Measurements from ENCODE around the gene PRR16.

Gene PRR16

DNA sequence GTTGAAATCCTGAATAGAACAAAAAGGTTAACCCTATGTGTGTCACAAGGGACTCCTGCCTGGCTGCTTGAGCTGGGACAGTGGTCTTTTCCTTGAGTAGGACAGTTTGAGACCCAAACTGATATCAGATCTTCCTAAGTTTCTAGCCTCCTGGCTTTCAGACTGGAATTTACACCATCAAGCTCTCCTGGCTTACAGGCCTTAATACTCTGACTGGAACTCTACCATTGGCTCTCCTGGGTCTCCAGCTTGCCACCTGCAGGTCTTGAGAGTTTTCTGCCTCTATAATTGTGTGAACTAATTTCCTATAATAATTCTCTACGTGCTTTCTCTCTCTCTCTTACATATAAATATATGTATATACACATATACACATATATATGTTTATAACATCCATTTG is 112.5 kb downstream of the PRR16 start:
- DNase-seq (ENCODE audit: low spot score): no peak

GRCh38 chr5:120582635-120583034 is 118.5 kb downstream of the PRR16 start:
- no peak for DNase-seq (ENCODE audit: low spot score)

DNA sequence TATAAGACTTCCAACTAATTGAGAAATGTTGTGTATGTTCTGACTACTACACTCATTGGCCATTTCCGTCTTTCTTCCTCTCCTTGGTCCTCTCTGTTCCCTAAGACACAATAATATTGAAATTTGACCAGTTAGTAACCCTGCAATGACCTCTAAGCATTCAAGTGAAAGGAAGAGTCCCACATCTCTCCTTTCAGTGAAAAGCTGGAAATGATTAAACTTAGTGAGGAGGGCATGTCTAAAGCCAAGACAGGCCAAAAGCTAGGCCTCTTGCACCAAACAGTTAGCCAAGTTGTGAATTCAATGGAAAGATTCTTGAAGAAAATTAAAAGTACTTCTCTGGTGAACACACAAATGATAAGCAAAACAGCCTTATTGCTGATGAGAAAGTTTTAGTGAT is 122.5 kb downstream of the PRR16 start:
- no peak for DNase-seq (ENCODE audit: low spot score)

GRCh38 chr5:120591911-120592310 is 127.8 kb downstream of the PRR16 start:
- DNase-seq (ENCODE audit: low spot score): no peak

- no peak for DNase-seq (ENCODE audit: low spot score)
Observed at GRCh38 chr5:120599576-120599975, 135.5 kb downstream of the PRR16 start.

DNA sequence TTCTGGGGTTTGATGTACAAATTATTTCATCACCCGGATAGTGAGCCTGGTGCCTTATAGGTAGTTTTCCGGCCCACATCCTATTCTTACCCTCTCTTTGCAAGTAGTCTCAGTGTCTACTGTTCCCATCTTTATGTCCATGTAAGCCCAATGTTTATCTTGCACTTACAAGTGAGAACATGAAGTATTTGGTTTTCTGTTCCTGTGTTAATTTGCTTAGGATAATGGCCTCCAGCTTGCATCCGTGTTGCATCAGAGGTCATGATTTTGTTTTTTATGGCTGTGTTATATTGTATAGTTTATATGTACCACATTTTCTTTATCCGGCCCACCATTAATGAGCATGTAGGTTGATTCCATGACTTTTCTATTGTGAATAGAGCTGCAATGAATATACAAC is 136.5 kb downstream of the PRR16 start:
- DNase-seq (ENCODE audit: low spot score): no peak

DNA sequence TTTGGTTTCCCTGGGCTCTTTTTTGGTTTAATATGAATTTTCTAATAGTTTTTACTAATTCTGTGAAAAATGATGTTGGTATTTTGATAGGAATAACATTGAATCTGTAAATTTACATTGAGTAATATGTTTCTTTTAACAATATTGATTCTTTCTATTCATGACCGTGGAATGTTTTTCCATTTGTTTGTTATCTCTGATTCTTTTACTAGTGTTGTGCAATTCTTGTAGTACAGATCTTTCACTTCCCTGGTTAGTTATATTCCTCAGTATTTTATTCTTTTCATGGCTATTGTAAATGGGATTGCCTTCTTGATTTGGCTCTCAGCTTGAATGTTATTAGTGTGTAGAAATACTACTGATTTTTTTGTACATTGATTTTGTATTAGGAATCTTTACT is 137.9 kb downstream of the PRR16 start:
- DNase-seq (ENCODE audit: low spot score): no peak

GRCh38 chr5:120604884-120605283 is 140.8 kb downstream of the PRR16 start:
- DNase-seq (ENCODE audit: low spot score): no peak

DNA sequence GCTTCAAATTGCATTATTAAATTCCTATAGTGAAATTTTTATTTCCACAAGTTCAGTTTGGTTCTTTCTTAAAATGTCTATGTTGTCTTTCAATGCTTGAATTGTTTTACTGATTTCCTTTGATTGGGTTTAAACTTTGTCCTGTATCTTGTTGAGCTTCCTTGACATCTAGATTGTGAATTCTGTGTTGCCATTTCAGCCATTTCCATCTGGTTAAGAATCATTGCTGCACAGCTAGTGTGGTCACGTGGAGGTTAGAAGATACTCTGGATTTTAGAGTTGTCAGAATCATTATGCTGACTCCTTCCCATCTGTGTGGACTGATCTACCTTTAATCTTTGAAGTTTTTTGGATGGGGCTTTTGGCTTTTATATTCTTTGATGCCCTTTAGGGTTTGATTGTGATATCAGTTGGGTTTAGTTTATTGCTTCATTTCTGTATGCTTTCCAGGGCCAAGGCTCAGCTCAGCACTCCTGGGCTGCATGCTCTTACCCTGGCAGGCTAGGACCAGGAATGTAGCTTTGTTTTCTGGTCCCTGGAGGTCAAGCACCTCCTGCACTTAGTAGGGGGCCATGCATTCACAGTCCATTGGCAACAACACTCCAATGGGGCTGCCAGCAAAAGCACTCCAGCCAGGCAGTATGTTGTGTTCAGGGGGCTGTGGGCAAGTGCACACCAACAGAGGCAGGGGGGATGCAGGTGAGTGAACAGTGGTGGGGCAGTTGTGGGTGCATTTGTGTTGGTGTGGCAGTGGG is 141.4 kb downstream of the PRR16 start:
- DNase-seq (ENCODE audit: low spot score): no peak

DNA sequence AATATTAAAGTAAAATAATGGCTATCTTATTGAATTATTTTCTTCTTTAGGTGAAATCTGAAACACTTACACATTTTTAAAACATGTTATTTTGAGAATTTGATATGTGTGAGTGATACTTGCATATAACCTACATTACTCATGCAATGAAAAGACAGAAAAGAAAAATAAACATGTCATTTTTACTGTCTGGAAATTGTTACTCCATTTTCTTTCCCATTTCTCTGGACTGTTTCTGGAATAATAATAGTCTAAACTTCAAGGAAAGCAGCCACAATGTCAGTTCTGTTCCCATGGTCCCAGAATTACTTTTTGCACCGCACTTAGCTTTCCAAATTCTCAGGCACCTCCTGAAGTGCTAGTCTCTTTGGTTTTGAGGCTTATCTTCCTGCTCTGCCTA is 145.5 kb downstream of the PRR16 start:
- no peak for DNase-seq (ENCODE audit: low spot score)

- DNase-seq (ENCODE audit: low spot score): no peak
Observed at GRCh38 chr5:120610145-120610544, 146.0 kb downstream of the PRR16 start.

GRCh38 chr5:120613729-120614128 is 149.6 kb downstream of the PRR16 start:
- DNase-seq (ENCODE audit: low spot score): no peak

DNA sequence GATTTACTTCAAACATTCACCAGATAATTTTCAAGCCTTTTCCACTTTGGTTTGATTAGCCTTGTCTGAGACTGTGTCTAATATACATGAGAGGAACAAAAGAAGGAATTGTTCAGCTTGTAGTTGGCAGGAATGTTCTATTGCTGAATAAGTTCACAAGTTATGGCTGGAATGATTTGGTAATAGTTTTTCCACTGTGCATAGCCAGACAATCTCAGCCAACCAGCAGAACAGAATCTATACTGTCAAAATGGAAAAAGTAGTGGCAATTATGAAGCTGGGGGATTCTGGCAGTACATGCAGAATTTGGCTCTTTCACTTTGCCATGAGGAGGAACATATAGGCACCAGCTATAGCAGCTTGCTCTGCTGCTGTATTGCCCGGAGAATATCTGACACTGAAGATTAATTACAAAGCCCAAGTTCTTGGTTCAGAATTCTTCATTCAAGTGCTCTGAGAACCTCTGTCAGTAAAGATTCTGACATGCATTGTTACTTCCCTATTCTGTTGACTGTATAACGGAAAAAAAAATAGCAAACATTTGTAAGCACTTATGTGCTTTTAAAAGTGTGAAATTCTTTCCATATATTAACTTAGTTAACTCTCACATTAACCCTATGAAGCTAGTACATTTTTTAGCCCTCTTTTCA is 150.6 kb downstream of the PRR16 start:
- no peak for DNase-seq (ENCODE audit: low spot score)

GRCh38 chr5:120615967-120616645 is 152.0 kb downstream of the PRR16 start:
- DNase-seq (ENCODE audit: low spot score): no peak

GRCh38 chr5:120621339-120621738 is 157.2 kb downstream of the PRR16 start:
- DNase-seq (ENCODE audit: low spot score): no peak

GRCh38 chr5:120624021-120624563 is 160.0 kb downstream of the PRR16 start:
- DNase-seq (ENCODE audit: low spot score): no peak

DNA sequence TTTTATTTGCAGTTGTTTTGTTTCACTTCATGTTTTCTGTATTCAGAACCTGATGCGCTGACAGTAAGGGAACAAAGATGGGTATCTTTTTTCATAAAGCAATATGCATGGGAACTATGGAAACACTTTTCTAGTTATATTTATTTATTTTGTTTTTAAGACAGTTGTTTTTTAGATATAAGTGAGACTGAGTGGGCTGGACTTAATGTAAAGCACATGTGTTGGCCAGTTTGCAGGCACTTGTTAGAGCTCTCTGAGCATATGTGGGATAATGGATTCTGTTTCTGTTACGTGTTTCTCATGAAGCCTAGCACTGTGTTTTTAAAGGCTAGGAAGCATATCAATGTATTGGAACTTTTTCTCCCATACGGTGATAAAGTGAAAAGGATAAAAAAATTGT is 164.1 kb downstream of the PRR16 start:
- no peak for DNase-seq (ENCODE audit: low spot score)

- DNase-seq (ENCODE audit: low spot score): no peak
Observed at GRCh38 chr5:120630550-120630949, 166.4 kb downstream of the PRR16 start.

GRCh38 chr5:120631611-120632010 is 167.5 kb downstream of the PRR16 start:
- DNase-seq (ENCODE audit: low spot score): no peak

DNA sequence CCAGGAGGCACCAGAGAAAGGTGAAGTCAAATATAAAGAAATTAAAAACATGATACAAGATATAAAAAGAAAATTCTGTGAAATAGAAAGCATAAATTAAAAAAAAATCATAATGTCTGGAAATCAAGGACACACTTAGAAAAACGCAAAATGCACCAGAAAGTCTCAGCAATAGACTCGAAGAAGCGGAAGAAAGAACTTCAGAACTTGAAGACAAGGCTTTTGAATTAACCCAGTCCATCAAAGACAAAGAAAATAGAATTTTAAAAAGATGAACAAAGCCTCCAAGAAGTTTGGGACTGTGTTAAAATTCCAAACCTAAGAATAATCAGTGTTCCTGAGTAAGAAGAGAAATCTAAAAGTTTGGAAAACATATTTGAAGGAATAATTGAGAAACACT is 168.3 kb downstream of the PRR16 start:
- DNase-seq (ENCODE audit: low spot score): no peak

- DNase-seq (ENCODE audit: low spot score): no peak
Observed at GRCh38 chr5:120638449-120638848, 174.3 kb downstream of the PRR16 start.

DNA sequence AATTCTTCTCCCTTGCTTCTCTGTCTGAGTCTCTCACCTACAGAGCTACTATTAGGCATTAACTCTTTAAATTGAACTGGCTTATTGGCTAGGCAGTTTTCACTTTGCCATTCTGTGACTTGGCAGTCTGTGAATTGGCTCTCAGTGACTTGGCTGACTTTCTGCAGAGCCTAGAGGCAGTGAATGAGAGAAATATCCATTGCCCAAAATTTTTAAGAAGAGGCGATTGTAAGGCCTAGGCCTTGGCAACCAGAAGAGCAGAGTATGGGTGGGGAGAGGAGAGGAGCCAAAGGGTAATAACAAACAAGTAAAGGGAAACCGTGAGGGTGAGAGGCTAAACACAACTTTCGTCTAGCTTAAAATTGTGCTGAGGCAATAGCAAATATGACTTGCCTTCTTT is 176.7 kb downstream of the PRR16 start:
- no peak for DNase-seq (ENCODE audit: low spot score)

- DNase-seq (ENCODE audit: low spot score): no peak
Observed at GRCh38 chr5:120644516-120644915, 180.4 kb downstream of the PRR16 start.
